ENCODE measurements around the gene COA3. TPM values are rescaled to one million over a fixed set of nuclear protein-coding genes. Genes with fewer than 3 reads are reported as not detected.

The COA3 gene
- total RNA-seq, 1 experiment from 2014 or later, result 54.2 TPM

DNA sequence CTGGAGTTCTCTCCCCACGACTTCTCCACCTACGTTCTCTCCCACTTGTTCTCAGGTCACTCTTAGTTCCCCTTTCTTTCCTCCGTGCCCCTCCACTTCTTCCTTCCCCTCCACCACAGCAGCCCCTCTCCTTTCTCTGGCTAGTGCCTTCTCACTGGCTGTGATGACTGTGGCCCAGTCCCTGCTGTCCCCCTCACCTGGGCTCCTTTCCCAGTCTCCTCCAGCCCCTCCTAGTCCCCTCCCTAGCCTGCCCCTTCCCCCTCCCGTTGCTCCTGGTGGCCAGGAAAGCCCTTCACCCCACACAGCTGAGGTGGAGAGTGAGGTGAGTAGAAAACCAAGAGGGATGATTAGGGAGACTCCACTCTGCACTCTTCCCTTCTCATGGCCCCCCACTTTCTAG is 3.4 kb downstream of the COA3 start:
- ATAC-seq (no peak), DNase-seq (ENCODE audit: low spot score) (no peak)
- Mint-ChIP-seq H3K36me3 (peaks cover 8% of the 10 kb centered on the region), H3K27ac (no peak overlapping the region), H3K27me3 (ENCODE audit: low read depth) (peaks cover 27% of the 10 kb centered on the region), H3K9me3 (peaks cover 6% of the 10 kb centered on the region), H3K4me3 (no peak overlapping the region), H3K4me1 (peaks cover 6% of the 10 kb centered on the region; the same call in 1 of the 2 replicates)
- CTCF ChIA-PET, result interaction anchor here (0.6 to 1.2 kb wide), 2 partner anchors 32 to 268 kb away, joined by 3 to 5 read pairs; no protein-coding TSS in a partner anchor
- POLR2A ChIA-PET, result no interaction called here
- TF ChIP-seq ELF4 (CRISPR knock-in tag; IDR thresholded peaks at IDR 0.05; ENCODE audit: low read depth) (no peak), SOX15 (CRISPR knock-in tag; IDR thresholded peaks at IDR 0.05) (no peak), ATF1 (CRISPR knock-in tag; IDR thresholded peaks at IDR 0.05) (no peak), GABPB1 (CRISPR knock-in tag; IDR thresholded peaks at IDR 0.05) (no peak), EMX1 (CRISPR knock-in tag; IDR thresholded peaks at IDR 0.05) (no peak), GTF2I (CRISPR knock-in tag; conservative IDR thresholded peaks at IDR 0.05) (no peak), TCF7 (CRISPR knock-in tag; IDR thresholded peaks at IDR 0.05; ENCODE audit: low read depth) (no peak), NR3C1 (CRISPR knock-in tag; conservative IDR thresholded peaks at IDR 0.05; ENCODE audit: low read depth) (no peak), ZSCAN18 (CRISPR knock-in tag; IDR thresholded peaks at IDR 0.05) (no peak), TEAD4 (CRISPR knock-in tag; IDR thresholded peaks at IDR 0.05) (no peak), FOXP1 (CRISPR knock-in tag; IDR thresholded peaks at IDR 0.05; ENCODE audit: borderline replicate concordance) (no peak)
- TF ChIP-seq, protein P1, sequence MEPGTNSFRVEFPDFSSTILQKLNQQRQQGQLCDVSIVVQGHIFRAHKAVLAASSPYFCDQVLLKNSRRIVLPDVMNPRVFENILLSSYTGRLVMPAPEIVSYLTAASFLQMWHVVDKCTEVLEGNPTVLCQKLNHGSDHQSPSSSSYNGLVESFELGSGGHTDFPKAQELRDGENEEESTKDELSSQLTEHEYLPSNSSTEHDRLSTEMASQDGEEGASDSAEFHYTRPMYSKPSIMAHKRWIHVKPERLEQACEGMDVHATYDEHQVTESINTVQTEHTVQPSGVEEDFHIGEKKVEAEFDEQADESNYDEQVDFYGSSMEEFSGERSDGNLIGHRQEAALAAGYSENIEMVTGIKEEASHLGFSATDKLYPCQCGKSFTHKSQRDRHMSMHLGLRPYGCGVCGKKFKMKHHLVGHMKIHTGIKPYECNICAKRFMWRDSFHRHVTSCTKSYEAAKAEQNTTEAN (CRISPR knock-in tag; IDR thresholded peaks at IDR 0.05), result no peak
- TF ChIP-seq, protein P2, sequence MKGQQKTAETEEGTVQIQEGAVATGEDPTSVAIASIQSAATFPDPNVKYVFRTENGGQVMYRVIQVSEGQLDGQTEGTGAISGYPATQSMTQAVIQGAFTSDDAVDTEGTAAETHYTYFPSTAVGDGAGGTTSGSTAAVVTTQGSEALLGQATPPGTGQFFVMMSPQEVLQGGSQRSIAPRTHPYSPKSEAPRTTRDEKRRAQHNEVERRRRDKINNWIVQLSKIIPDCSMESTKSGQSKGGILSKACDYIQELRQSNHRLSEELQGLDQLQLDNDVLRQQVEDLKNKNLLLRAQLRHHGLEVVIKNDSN (CRISPR knock-in tag; IDR thresholded peaks at IDR 0.05), result no peak

DNA sequence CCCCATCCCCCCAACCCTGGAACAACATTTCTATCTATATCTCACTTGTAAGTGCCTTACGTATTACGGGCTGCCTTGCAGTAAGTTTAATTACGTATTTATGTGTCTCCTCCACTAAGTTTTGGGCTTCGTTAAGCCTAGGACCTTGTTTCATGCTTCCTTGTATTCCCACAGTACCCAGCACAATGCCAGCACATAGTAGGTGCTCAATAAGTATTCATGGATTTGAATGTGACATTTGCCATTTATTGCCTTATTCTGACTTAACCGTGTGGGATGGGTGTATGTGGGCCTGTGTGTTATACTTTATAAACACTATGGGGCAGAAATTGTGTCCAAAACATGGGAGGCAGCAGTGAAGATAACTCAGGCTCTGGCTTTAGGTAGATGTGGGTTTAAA is 6.0 kb downstream of the COA3 start:
- DNase-seq (ENCODE audit: low spot score) (no peak), ATAC-seq (no peak)
- TF ChIP-seq E2F4 (CRISPR knock-in tag; IDR thresholded peaks at IDR 0.05; ENCODE audit: borderline replicate concordance, low read depth) (no peak), ZNF317 (CRISPR knock-in tag; IDR thresholded peaks at IDR 0.05; ENCODE audit: borderline replicate concordance, low read depth) (no peak), ZBTB21 (CRISPR knock-in tag; IDR thresholded peaks at IDR 0.05; ENCODE audit: borderline replicate concordance) (no peak), ZNF396 (CRISPR knock-in tag; IDR thresholded peaks at IDR 0.05; ENCODE audit: borderline replicate concordance) (no peak), GTF2I (CRISPR knock-in tag; conservative IDR thresholded peaks at IDR 0.05) (no peak), ZNF263 (CRISPR knock-in tag; IDR thresholded peaks at IDR 0.05; ENCODE audit: low read depth) (no peak)
- TF ChIP-seq, protein P3, sequence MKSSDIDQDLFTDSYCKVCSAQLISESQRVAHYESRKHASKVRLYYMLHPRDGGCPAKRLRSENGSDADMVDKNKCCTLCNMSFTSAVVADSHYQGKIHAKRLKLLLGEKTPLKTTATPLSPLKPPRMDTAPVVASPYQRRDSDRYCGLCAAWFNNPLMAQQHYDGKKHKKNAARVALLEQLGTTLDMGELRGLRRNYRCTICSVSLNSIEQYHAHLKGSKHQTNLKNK (CRISPR knock-in tag; IDR thresholded peaks at IDR 0.05), result no peak
- TF ChIP-seq, protein P4, sequence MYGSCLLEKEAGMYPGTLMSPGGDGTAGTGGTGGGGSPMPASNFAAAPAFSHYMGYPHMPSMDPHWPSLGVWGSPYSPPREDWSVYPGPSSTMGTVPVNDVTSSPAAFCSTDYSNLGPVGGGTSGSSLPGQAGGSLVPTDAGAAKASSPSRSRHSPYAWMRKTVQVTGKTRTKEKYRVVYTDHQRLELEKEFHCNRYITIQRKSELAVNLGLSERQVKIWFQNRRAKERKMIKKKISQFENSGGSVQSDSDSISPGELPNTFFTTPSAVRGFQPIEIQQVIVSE (CRISPR knock-in tag; IDR thresholded peaks at IDR 0.05; ENCODE audit: borderline replicate concordance), result no peak
- POLR2A ChIA-PET, result no interaction called here
- Mint-ChIP-seq H3K4me3 (no peak overlapping the region), H3K9me3 (no peaks in the 10 kb centered on the region), H3K36me3 (peaks cover 4% of the 10 kb centered on the region; the same call in 1 of the 2 replicates), H3K4me1 (peaks cover 2% of the 10 kb centered on the region; the same call in 1 of the 2 replicates), H3K27me3 (ENCODE audit: low read depth) (peaks cover 29% of the 10 kb centered on the region), H3K27ac (no peak overlapping the region)
- CTCF ChIA-PET, result no interaction called here
